ENCODE results near the gene ANKS1B.

The ANKS1B gene

GRCh38 chr12:99558109-99558508, 426.6 kb downstream of the ANKS1B start:
- Histone ChIP-seq H3K4me2 (no peak overlapping the region), H3K36me3 (ENCODE audit: insufficient read depth) (no peaks in the 10 kb centered on the region), H3K4me3 (IDR thresholded peaks at IDR 0.05; ENCODE audit: insufficient read depth, low read depth, low read length) (no peak overlapping the region), H4K20me1 (ENCODE audit: insufficient read depth) (no peaks in the 10 kb centered on the region), H3K9ac (no peak overlapping the region), H3K4me1 (ENCODE audit: low read depth, poor library complexity, severe bottlenecking) (no peaks in the 10 kb centered on the region), H3K79me2 (ENCODE audit: insufficient read depth, low read depth) (no peaks in the 10 kb centered on the region), H3K27ac (no peak overlapping the region), H2AFZ (ENCODE audit: low read depth) (no peak overlapping the region), H3K27me3 (ENCODE audit: insufficient read depth, low read depth) (no peaks in the 10 kb centered on the region)
- no peak for TF ChIP-seq CTCF (conservative IDR thresholded peaks at IDR 0.05; ENCODE audit: low read depth, low read length)

DNA sequence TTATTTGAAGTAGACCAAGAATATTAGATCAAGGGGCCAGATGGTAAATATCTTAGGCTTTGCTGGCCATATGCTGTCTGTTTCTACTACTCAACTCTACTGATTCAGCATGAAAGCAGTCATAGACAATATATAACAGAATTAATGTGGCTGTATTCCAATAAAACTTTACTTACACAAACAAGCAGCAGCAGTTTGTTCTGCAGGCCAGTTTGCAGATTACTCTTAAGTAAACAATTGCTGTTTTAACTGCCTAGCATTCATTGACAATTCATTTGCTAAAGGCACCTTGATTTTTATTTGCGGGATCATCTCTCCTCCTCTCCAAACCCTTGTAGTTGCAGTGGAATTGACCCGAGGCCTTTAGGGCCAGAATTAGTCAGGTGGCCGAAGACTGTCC, 431.3 kb downstream of the ANKS1B start:
- no peak overlapping the region for H2AFZ ChIP-seq (ENCODE audit: low read depth)
- no peak overlapping the region for H3K4me3 ChIP-seq (IDR thresholded peaks at IDR 0.05; ENCODE audit: insufficient read depth, low read depth, low read length)
- H3K4me1 ChIP-seq (ENCODE audit: low read depth, poor library complexity, severe bottlenecking): no peaks in the 10 kb centered on the region
- no peaks in the 10 kb centered on the region for H3K27me3 ChIP-seq (ENCODE audit: insufficient read depth, low read depth)
- H4K20me1 ChIP-seq (ENCODE audit: insufficient read depth): no peaks in the 10 kb centered on the region
- no peak overlapping the region for H3K27ac ChIP-seq
- no peak overlapping the region for H3K9ac ChIP-seq
- no peaks in the 10 kb centered on the region for H3K36me3 ChIP-seq (ENCODE audit: insufficient read depth)
- no peak for TF ChIP-seq CTCF (conservative IDR thresholded peaks at IDR 0.05; ENCODE audit: low read depth, low read length)
- H3K4me2 ChIP-seq: no peak overlapping the region
- H3K79me2 ChIP-seq (ENCODE audit: insufficient read depth, low read depth): no peaks in the 10 kb centered on the region

GRCh38 chr12:99552022-99552421, 432.7 kb downstream of the ANKS1B start:
- Histone ChIP-seq H2AFZ (ENCODE audit: low read depth) (no peak overlapping the region), H4K20me1 (ENCODE audit: insufficient read depth) (no peaks in the 10 kb centered on the region), H3K27me3 (ENCODE audit: insufficient read depth, low read depth) (no peaks in the 10 kb centered on the region), H3K9ac (no peak overlapping the region), H3K4me2 (no peak overlapping the region), H3K36me3 (ENCODE audit: insufficient read depth) (no peaks in the 10 kb centered on the region), H3K79me2 (ENCODE audit: insufficient read depth, low read depth) (no peaks in the 10 kb centered on the region), H3K4me1 (ENCODE audit: low read depth, poor library complexity, severe bottlenecking) (no peaks in the 10 kb centered on the region), H3K4me3 (IDR thresholded peaks at IDR 0.05; ENCODE audit: insufficient read depth, low read depth, low read length) (no peak overlapping the region), H3K27ac (no peak overlapping the region)
- TF ChIP-seq CTCF (conservative IDR thresholded peaks at IDR 0.05; ENCODE audit: low read depth, low read length): no peak

GRCh38 chr12:99549651-99550050, 435.1 kb downstream of the ANKS1B start:
- H3K36me3 ChIP-seq (ENCODE audit: insufficient read depth): no peaks in the 10 kb centered on the region
- no peak overlapping the region for H3K4me3 ChIP-seq (IDR thresholded peaks at IDR 0.05; ENCODE audit: insufficient read depth, low read depth, low read length)
- no peaks in the 10 kb centered on the region for H3K4me1 ChIP-seq (ENCODE audit: low read depth, poor library complexity, severe bottlenecking)
- no peak for TF ChIP-seq CTCF (conservative IDR thresholded peaks at IDR 0.05; ENCODE audit: low read depth, low read length)
- H3K27ac ChIP-seq: no peak overlapping the region
- no peaks in the 10 kb centered on the region for H3K27me3 ChIP-seq (ENCODE audit: insufficient read depth, low read depth)
- H2AFZ ChIP-seq (ENCODE audit: low read depth): no peak overlapping the region
- no peaks in the 10 kb centered on the region for H3K79me2 ChIP-seq (ENCODE audit: insufficient read depth, low read depth)
- no peak overlapping the region for H3K9ac ChIP-seq
- no peaks in the 10 kb centered on the region for H4K20me1 ChIP-seq (ENCODE audit: insufficient read depth)
- H3K4me2 ChIP-seq: no peak overlapping the region

- Histone ChIP-seq H3K27me3 (ENCODE audit: insufficient read depth, low read depth) (no peaks in the 10 kb centered on the region), H3K79me2 (ENCODE audit: insufficient read depth, low read depth) (no peaks in the 10 kb centered on the region), H3K4me3 (IDR thresholded peaks at IDR 0.05; ENCODE audit: insufficient read depth, low read depth, low read length) (no peak overlapping the region), H2AFZ (ENCODE audit: low read depth) (no peak overlapping the region), H3K4me1 (ENCODE audit: low read depth, poor library complexity, severe bottlenecking) (no peaks in the 10 kb centered on the region), H4K20me1 (ENCODE audit: insufficient read depth) (no peaks in the 10 kb centered on the region), H3K9ac (no peak overlapping the region), H3K4me2 (no peak overlapping the region), H3K36me3 (ENCODE audit: insufficient read depth) (no peaks in the 10 kb centered on the region), H3K27ac (no peak overlapping the region)
- no peak for TF ChIP-seq CTCF (conservative IDR thresholded peaks at IDR 0.05; ENCODE audit: low read depth, low read length)
These were observed 435.5 kb downstream of the ANKS1B start for GRCh38 chr12:99549196-99549595.
